SU-DHL-6 (cell line): ENCODE data around the gene MAP3K19.

ENCODE experiments used
- CTCF ChIP-seq: fragments of 200-600 bp; sonication (generic); IDR thresholded peaks from one replicate; pipeline ENCODE4 v1.5.1; 2017; ENCODE audit warnings: antibody characterized with exemption, mild to moderate bottlenecking, low read length, moderate library complexity; ENCODE audit not compliant: insufficient read depth, poor library complexity, severe bottlenecking
- EZH2phosphoT487 ChIP-seq: fragments of 200-600 bp; sonication (generic), shearing (Covaris generic); conservative IDR thresholded peaks from 2 replicates; pipeline ENCODE4 v1.6.1; 2018; ENCODE audit warnings: mild to moderate bottlenecking, antibody characterized with exemption, low read length, moderate library complexity, mixed read lengths

- TF ChIP-seq EZH2phosphoT487 (no peak), CTCF (no peak)
These were observed 25.1 kb upstream of the MAP3K19 start for GRCh38 chr2:135072125-135072997.
